IMR-90 (cell line): Measurements from ENCODE around the gene NDST1.

Experiments
- CEBPB ChIP-seq: IDR thresholded peaks from 2 replicates; pipeline ENCODE4 v1.6.1; 2012; ENCODE audit warnings: low read depth, low read length, improper control_type of control experiment
- FOS ChIP-seq: fragments of 150-350 bp; IDR thresholded peaks from 2 replicates; pipeline ENCODE4 v1.6.1; 2016; ENCODE audit warnings: low read depth, low read length
- MAFK ChIP-seq: IDR thresholded peaks from 2 replicates; pipeline ENCODE4 v1.6.1; 2012; ENCODE audit warnings: low read depth, low read length, improper control_type of control experiment
- NFE2L2 ChIP-seq: fragments of 150-350 bp; IDR thresholded peaks from 2 replicates; pipeline ENCODE4 v1.6.1; 2016; ENCODE audit warnings: low read depth, mild to moderate bottlenecking, low read length
- POLR2A ChIP-seq: IDR thresholded peaks from 2 replicates; pipeline ENCODE4 v1.6.1; 2012; ENCODE audit warnings: mild to moderate bottlenecking, low read depth, low read length
- RCOR1 ChIP-seq: IDR thresholded peaks from 2 replicates; pipeline ENCODE4 v1.6.1; 2012; ENCODE audit warnings: mild to moderate bottlenecking, low read length, improper control_type of control experiment; ENCODE audit not compliant: insufficient replicate concordance
- RFX5 ChIP-seq: IDR thresholded peaks from 2 replicates; pipeline ENCODE4 v1.8.0; 2012; ENCODE audit warnings: low read depth, mild to moderate bottlenecking, low read length, moderate library complexity
- SMC3 ChIP-seq: fragments of 150-350 bp; IDR thresholded peaks from 2 replicates; pipeline ENCODE4 v1.6.1; 2016; ENCODE audit warnings: low read depth, mild to moderate bottlenecking, antibody characterized with exemption, low read length, moderate library complexity
- TF ChIP-seq, protein P1 (sequence below): conservative IDR thresholded peaks from 2 replicates; pipeline ENCODE4 v1.5.1; 2012; ENCODE audit warnings: mild to moderate bottlenecking, low read depth, low read length, improper control_type of control experiment

DNA sequence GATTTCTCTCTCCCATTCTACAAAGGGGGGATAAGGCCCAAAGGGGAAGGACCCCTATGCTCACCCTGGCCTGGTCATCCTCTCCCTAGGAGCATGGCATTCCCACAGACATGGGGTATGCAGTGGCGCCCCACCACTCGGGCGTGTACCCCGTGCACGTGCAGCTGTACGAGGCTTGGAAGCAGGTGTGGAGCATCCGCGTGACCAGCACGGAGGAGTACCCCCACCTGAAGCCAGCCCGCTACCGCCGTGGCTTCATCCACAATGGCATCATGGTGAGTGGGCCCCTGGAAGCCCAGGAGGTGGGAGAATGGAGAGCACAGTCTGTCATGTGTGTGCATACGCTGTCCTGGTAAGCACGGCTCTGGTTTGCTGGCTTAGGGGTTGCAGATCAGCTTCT lies 27.7 kb downstream of the NDST1 start:
- TF ChIP-seq, protein P1, sequence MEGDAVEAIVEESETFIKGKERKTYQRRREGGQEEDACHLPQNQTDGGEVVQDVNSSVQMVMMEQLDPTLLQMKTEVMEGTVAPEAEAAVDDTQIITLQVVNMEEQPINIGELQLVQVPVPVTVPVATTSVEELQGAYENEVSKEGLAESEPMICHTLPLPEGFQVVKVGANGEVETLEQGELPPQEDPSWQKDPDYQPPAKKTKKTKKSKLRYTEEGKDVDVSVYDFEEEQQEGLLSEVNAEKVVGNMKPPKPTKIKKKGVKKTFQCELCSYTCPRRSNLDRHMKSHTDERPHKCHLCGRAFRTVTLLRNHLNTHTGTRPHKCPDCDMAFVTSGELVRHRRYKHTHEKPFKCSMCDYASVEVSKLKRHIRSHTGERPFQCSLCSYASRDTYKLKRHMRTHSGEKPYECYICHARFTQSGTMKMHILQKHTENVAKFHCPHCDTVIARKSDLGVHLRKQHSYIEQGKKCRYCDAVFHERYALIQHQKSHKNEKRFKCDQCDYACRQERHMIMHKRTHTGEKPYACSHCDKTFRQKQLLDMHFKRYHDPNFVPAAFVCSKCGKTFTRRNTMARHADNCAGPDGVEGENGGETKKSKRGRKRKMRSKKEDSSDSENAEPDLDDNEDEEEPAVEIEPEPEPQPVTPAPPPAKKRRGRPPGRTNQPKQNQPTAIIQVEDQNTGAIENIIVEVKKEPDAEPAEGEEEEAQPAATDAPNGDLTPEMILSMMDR, result no peak
- no peak for TF ChIP-seq RFX5
- TF ChIP-seq RCOR1, result no peak
- no peak for TF ChIP-seq POLR2A
- TF ChIP-seq FOS, result no peak
- no peak for TF ChIP-seq SMC3
- TF ChIP-seq CEBPB, result no peak
- TF ChIP-seq MAFK, result no peak
- no peak for TF ChIP-seq NFE2L2
